ENCODE data around the gene CHORDC1. TPM values are rescaled to one million over a fixed set of nuclear protein-coding genes. Genes with fewer than 3 reads are reported as not detected.
"Not testable (repeated sequence)": the region's sequence is repeated elsewhere in the genome, so short reads cannot be mapped to it uniquely, and the experiment has no call there.

Gene CHORDC1
- 10 to 100 TPM; 41.3 to 70.4 (median 51.2) TPM for total RNA-seq

DNA sequence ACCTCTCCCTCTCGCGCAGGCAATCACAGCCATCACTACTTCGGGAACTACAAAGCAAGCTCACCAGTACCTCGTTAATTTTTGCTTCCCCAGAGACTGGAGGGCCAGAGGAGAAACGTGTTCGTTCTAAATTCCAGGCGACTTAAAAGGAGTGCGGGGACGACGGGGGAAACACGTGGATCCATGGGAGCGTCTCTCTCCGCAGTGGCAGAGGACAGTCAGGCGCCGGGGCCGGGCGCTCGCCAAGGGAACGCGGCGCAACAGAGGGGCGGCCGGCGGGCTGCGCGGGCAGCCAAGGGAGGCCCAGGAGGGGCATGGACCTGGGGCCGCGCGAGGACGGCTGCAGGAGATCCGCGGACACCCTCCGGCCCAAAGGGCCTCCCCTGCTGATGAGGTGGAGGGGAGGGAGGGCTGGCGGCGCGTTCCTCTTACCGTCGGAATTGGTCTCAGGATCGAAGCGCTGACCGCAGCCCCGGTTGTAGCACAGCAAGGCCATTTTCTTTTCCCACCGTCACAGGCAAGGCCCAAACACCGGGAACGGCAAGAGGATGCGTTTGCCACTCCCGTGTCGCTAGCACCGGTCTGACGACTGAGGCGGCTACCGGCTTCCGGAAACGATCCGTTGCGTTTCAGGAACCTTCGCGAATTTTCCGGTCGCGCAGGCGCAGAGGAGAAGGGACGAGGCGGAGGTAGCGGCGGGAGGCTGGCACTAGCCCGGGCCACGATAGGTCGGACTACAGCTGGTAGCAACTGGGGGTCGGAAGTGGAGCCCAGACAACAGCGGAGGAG, at the start of gene CHORDC1:
TSS of gene CHORDC1 (minus strand) at position 591 of the 789 bp plus-strand sequence. CDS start at position 496, 95 bp downstream.
- Histone ChIP-seq H3K27ac (peak within 1 kb of the TSS; percentile 85 to 95), H3K4me3 (peak within 1 kb of the TSS; percentile 55 to 91 (median 76)), H3K4me1 (replicated peaks in 1 of 2) (peaks cover 17 to 24% of the 10 kb centered on the region in 2 donors)
- 0 to 10% (median 1%) methylated on average over 1 to 12 of the region's 71 CpGs; no CpG with 5 or more reads in 4 of the 10 experiments for WGBS, 10 experiments
- in situ Hi-C loops (cut with MboI; ENCODE audit: low pct_unique_long_range_greater_than_20kb in 2 of 9, low sequenced_read_pairs in 9 of 9, unreplicated experiment in 9 of 9) = no loop called here
- peak; percentile 83 to 92 (median 90) for ATAC-seq (replicated peaks in 6 of 8)

DNA sequence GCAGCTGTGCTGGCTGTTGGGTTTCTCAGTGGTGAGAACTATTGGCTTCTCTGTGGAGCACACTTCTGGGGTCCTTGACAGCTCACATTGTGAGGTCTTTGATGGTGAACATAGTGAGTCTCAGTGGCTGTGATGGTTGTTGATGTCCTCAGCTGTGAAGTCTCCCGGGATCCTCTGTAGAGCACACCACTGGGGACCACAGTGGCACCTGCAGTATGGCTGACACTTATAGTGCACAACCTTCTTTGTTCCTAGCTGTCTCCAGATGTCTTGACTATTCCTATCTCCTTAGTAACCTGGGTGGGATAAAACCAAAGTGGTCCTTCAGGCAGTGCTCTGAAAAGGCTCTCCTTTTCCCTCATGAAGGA, 34.3 kb upstream of the CHORDC1 start:
- in situ Hi-C loops (cut with MboI; ENCODE audit: low pct_unique_long_range_greater_than_20kb in 2 of 9, low sequenced_read_pairs in 9 of 9, unreplicated experiment in 9 of 9) = no loop called here
- Histone ChIP-seq H3K27ac (no peak overlapping the region), H3K4me1 (replicated peaks in 1 of 2) (no peaks in the 10 kb centered on the region), H3K4me3 (no peak overlapping the region)
- 20 to 100% methylated on average over 1 of the region's 1 CpG; no CpG with 5 or more reads in 8 of the 10 experiments for WGBS, 10 experiments
- no peak for ATAC-seq (replicated peaks in 6 of 8)

DNA sequence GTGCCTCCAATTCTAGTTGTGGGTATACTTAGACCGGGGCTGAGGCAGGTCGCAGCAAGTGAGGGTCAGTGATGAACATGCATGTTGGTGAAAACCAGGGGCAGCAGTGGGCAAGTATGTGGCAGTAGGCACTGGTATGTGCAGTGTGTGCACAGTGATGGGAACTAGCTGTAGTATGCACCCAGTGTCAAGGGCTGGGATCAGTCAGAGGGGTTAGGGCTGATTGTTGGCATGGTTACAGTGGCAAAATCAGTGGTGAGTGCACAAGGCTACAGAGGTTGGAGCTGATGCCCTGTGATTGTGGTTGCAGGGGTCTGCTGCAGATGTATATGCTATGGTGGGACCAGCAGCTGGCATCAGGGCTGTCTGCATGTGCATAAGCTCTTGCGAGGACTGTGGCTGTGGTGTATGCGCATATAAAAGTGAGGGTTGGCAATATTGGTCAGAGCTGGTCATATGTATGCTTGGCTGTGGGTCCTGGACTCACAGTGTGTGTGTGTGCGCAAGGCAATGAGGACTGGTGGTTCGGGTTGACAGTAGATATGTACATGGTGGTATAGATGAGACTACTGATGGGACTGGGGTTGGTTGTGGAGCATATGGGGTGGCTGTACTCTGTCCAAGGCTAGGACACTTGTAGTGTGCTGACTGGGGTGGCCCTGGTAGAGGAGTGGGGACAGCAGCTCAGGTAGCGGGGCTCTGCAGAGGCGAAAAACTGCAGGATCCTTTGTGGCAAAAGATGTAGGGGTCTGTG, 33.7 kb upstream of the CHORDC1 start:
- ATAC-seq (replicated peaks in 6 of 8) = peak in 1 of 8 experiments; percentile 47
- 0 to 100% (median 45%) methylated on average over 1 to 6 of the region's 8 CpGs; no CpG with 5 or more reads in 4 of the 10 experiments for WGBS, 10 experiments
- Histone ChIP-seq H3K4me3 (no peak overlapping the region), H3K4me1 (replicated peaks in 1 of 2) (no peaks in the 10 kb centered on the region), H3K27ac (no peak overlapping the region)
- in situ Hi-C loops (cut with MboI; ENCODE audit: low pct_unique_long_range_greater_than_20kb in 2 of 9, low sequenced_read_pairs in 9 of 9, unreplicated experiment in 9 of 9) = no loop called here

- ATAC-seq (replicated peaks in 6 of 8) = no peak
- Histone ChIP-seq H3K4me3 (no peak overlapping the region), H3K27ac (no peak overlapping the region), H3K4me1 (replicated peaks in 1 of 2) (no peaks in the 10 kb centered on the region)
- in situ Hi-C loops (cut with MboI; ENCODE audit: low pct_unique_long_range_greater_than_20kb in 2 of 9, low sequenced_read_pairs in 9 of 9, unreplicated experiment in 9 of 9) = no loop called here
- 0 to 84% (median 75%) methylated on average over 1 to 2 of the region's 2 CpGs for WGBS, 10 experiments
Measured at GRCh38 chr11:90254065-90254464, 31.2 kb upstream of the CHORDC1 start.

DNA sequence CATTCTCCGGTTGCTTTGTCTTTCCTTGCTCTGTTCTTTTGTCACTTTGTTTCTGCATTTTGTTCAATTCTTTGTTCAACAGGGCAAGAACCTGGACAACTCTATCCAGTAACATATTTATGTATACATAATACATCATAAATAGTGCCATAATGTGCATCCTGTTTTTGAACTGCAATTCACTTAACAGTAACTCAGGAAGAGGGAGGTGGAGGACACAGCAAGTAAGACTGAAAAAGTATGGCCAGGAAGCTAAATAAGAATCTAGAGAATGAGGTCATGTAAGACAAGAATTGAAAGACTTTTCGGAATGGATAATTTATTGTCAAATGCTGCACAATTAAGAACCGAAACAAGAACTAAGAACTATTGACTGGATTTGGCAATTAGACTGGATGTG, 29.2 kb upstream of the CHORDC1 start:
- H3K27ac ChIP-seq = no peak overlapping the region

GRCh38 chr11:90251599-90251998, 28.8 kb upstream of the CHORDC1 start:
- H3K4me3 ChIP-seq = no peak overlapping the region
- in situ Hi-C loops (cut with MboI; ENCODE audit: low pct_unique_long_range_greater_than_20kb in 2 of 9, low sequenced_read_pairs in 9 of 9, unreplicated experiment in 9 of 9) = no loop called here
- H3K4me1 ChIP-seq (replicated peaks in 1 of 2) = no peaks in the 10 kb centered on the region
- WGBS, 10 experiments = 0 to 100% (median 47%) methylated on average over 1 of the region's 2 CpGs; no CpG with 5 or more reads in 4 of the 10 experiments
- ATAC-seq (replicated peaks in 6 of 8) = no peak
- no peak overlapping the region for H3K27ac ChIP-seq

More for the DNA sequence above, 29.2 kb upstream of the CHORDC1 start:
- 3 to 85% (median 49%) methylated on average over 1 to 3 of the region's 3 CpGs; no CpG with 5 or more reads in 1 of the 10 experiments for WGBS, 10 experiments
- no peak overlapping the region for H3K4me3 ChIP-seq
- H3K4me1 ChIP-seq (replicated peaks in 1 of 2) = no peaks in the 10 kb centered on the region
- in situ Hi-C loops (cut with MboI; ENCODE audit: low pct_unique_long_range_greater_than_20kb in 2 of 9, low sequenced_read_pairs in 9 of 9, unreplicated experiment in 9 of 9) = no loop called here
- no peak for ATAC-seq (replicated peaks in 6 of 8)

GRCh38 chr11:90250970-90251369, 28.1 kb upstream of the CHORDC1 start:
- Histone ChIP-seq H3K4me1 (replicated peaks in 1 of 2) (no peaks in the 10 kb centered on the region), H3K27ac (no peak overlapping the region), H3K4me3 (no peak overlapping the region)
- WGBS, 10 experiments = 0 to 94% (median 88%) methylated on average over 2 to 7 of the region's 8 CpGs
- no peak for ATAC-seq (replicated peaks in 6 of 8)
- in situ Hi-C loops (cut with MboI; ENCODE audit: low pct_unique_long_range_greater_than_20kb in 2 of 9, low sequenced_read_pairs in 9 of 9, unreplicated experiment in 9 of 9) = no loop called here

DNA sequence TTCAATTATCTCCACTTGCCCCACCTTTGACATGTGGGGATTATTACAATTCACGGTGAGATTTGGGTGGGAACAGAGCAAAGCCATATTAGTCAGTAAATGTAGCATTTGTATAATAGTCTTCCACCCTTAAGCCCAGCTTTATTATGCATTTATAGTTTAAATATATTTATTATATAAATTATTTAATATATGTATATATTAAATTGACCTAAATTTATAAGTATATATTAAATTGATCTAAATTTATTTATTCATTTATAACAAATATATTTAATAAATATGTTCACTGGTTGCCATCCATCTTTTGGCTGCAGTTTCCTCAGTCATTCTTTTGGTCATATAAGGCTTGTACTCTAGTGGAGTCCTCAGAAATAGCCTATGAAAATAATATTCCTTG, 23.6 kb upstream of the CHORDC1 start:
- 17 to 100% (median 40%) methylated on average over 1 of the region's 1 CpG; no CpG with 5 or more reads in 5 of the 10 experiments for WGBS, 10 experiments
- Histone ChIP-seq H3K4me3 (no peak overlapping the region), H3K4me1 (replicated peaks in 1 of 2) (no peaks in the 10 kb centered on the region), H3K27ac (no peak overlapping the region)
- in situ Hi-C loops (cut with MboI; ENCODE audit: low pct_unique_long_range_greater_than_20kb in 2 of 9, low sequenced_read_pairs in 9 of 9, unreplicated experiment in 9 of 9) = no loop called here
- no peak for ATAC-seq (replicated peaks in 6 of 8)

- 0 to 100% (median 73%) methylated on average over 1 of the region's 1 CpG; no CpG with 5 or more reads in 1 of the 10 experiments for WGBS, 10 experiments
- in situ Hi-C loops (cut with MboI; ENCODE audit: low pct_unique_long_range_greater_than_20kb in 2 of 9, low sequenced_read_pairs in 9 of 9, unreplicated experiment in 9 of 9) = no loop called here
- Histone ChIP-seq H3K4me3 (no peak overlapping the region), H3K27ac (no peak overlapping the region), H3K4me1 (replicated peaks in 1 of 2) (peaks cover 0 to 9% of the 10 kb centered on the region in 2 donors)
- no peak for ATAC-seq (replicated peaks in 6 of 8)
Measured at GRCh38 chr11:90243534-90243933, 20.7 kb upstream of the CHORDC1 start.

GRCh38 chr11:90242894-90243416, 20.1 kb upstream of the CHORDC1 start:
- H3K4me3 ChIP-seq = no peak overlapping the region
- in situ Hi-C loops (cut with MboI; ENCODE audit: low pct_unique_long_range_greater_than_20kb in 2 of 9, low sequenced_read_pairs in 9 of 9, unreplicated experiment in 9 of 9) = no loop called here
- H3K4me1 ChIP-seq (replicated peaks in 1 of 2) = peaks cover 0 to 9% of the 10 kb centered on the region in 2 donors
- WGBS, 10 experiments = 0 to 89% (median 55%) methylated on average over 3 to 7 of the region's 7 CpGs; no CpG with 5 or more reads in 1 of the 10 experiments
- no peak overlapping the region for H3K27ac ChIP-seq
- no peak for ATAC-seq (replicated peaks in 6 of 8)

DNA sequence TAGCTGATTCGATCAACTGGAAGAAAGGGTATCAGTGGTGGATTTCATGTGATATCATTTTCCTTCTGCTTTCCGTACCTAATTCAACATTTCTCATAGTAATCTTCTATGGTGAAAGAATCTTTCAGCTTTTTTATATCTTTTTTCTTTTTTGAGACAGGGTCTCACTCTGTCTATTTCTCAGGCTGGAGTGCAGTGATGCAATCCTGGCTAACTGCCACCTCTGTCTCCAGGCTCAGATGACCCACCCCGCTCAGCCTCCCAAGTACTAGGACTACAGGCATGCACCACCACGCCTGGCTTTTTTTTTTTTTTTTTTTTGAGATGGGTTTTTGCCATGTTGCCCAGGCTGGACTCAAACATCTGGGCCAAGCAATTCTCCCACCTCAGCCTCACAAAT, 18.6 kb upstream of the CHORDC1 start:
- Histone ChIP-seq H3K4me1 (replicated peaks in 1 of 2) (peaks cover 0 to 9% of the 10 kb centered on the region in 2 donors), H3K4me3 (peak overlapping the region in 1 of 5 donors; percentile 10), H3K27ac (no peak overlapping the region)
- in situ Hi-C loops (cut with MboI; ENCODE audit: low pct_unique_long_range_greater_than_20kb in 2 of 9, low sequenced_read_pairs in 9 of 9, unreplicated experiment in 9 of 9) = no loop called here
- no peak for ATAC-seq (replicated peaks in 6 of 8)
- WGBS, 10 experiments = 0 to 100% (median 91%) methylated on average over 1 to 4 of the region's 4 CpGs; no CpG with 5 or more reads in 1 of the 10 experiments

DNA sequence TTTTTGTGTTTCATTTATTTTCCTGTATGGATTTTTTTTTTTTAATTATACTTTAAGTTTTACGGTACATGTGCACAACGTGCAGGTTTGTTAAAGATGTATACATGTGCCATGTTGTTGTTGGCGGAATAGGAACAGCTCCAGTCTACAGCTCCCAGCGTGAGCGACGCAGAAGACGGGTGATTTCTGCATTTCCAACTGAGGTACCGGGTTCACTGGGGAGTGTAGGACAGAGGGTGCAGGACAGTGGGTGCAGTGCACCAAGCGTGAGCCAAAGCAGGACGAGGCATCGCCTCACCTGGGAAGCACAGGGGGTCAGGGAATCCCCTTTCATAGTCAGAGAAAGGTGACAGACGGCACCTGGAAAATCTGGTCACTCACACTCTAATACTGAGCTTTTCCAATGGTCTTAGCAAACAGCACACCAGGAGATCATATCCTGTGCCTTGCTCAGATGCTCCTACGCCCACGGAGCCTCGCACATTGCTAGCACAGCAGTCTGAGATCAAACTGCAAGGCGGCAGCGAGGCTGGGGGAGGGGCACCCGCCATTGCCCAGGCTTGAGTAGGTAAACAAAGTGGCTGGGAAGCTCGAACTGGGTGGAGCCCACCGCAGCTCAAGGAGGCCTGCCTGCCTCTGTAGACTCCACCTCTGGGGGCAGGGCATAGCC, 17.3 kb upstream of the CHORDC1 start:
- H3K4me3 ChIP-seq = peak overlapping the region in 3 of 5 donors; percentile 11 to 29 (median 23)
- in situ Hi-C loops (cut with MboI; ENCODE audit: low pct_unique_long_range_greater_than_20kb in 2 of 9, low sequenced_read_pairs in 9 of 9, unreplicated experiment in 9 of 9); H3K4me1 ChIP-seq (replicated peaks in 1 of 2): not testable (repeated sequence)
- WGBS, 10 experiments = 42 to 85% (median 69%) methylated on average over 1 to 8 of the region's 20 CpGs; no CpG with 5 or more reads in 1 of the 10 experiments
- peak in 4 of 8 experiments; percentile 32 to 51 (median 49) for ATAC-seq (replicated peaks in 6 of 8)
- peak overlapping the region; percentile 4 to 60 for H3K27ac ChIP-seq
